SU-DHL-6 (cell line): ENCODE measurements around the gene DNAH7.

Source experiments
- EZH2phosphoT487 ChIP-seq: fragments of 200-600 bp; sonication (generic), shearing (Covaris generic); conservative IDR thresholded peaks from 2 replicates; pipeline ENCODE4 v1.6.1; 2018; ENCODE audit warnings: mild to moderate bottlenecking, antibody characterized with exemption, low read length, moderate library complexity, mixed read lengths
- TF ChIP-seq, protein P1 (sequence below): fragments of 200-600 bp; sonication (generic); IDR thresholded peaks from one replicate; pipeline ENCODE4 v1.5.1; 2017; ENCODE audit warnings: antibody characterized with exemption, mild to moderate bottlenecking, low read length, moderate library complexity; ENCODE audit not compliant: insufficient read depth, poor library complexity, severe bottlenecking

- TF ChIP-seq, protein P1, sequence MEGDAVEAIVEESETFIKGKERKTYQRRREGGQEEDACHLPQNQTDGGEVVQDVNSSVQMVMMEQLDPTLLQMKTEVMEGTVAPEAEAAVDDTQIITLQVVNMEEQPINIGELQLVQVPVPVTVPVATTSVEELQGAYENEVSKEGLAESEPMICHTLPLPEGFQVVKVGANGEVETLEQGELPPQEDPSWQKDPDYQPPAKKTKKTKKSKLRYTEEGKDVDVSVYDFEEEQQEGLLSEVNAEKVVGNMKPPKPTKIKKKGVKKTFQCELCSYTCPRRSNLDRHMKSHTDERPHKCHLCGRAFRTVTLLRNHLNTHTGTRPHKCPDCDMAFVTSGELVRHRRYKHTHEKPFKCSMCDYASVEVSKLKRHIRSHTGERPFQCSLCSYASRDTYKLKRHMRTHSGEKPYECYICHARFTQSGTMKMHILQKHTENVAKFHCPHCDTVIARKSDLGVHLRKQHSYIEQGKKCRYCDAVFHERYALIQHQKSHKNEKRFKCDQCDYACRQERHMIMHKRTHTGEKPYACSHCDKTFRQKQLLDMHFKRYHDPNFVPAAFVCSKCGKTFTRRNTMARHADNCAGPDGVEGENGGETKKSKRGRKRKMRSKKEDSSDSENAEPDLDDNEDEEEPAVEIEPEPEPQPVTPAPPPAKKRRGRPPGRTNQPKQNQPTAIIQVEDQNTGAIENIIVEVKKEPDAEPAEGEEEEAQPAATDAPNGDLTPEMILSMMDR = no peak
- no peak for TF ChIP-seq EZH2phosphoT487
Measured at GRCh38 chr2:196096982-196097745, 28.5 kb upstream of the DNAH7 start.
